ENCODE data around the gene ELL. TPM values are rescaled to one million over a fixed set of nuclear protein-coding genes. Genes with fewer than 3 reads are reported as not detected.

The ELL gene
- total and polyA plus RNA-seq, 9 of the 15 experiments (the other 6 are each of a cell fraction or from before 2014, with no cell fraction given): 0.24 to 22.5 (median 4.1) TPM

DNA sequence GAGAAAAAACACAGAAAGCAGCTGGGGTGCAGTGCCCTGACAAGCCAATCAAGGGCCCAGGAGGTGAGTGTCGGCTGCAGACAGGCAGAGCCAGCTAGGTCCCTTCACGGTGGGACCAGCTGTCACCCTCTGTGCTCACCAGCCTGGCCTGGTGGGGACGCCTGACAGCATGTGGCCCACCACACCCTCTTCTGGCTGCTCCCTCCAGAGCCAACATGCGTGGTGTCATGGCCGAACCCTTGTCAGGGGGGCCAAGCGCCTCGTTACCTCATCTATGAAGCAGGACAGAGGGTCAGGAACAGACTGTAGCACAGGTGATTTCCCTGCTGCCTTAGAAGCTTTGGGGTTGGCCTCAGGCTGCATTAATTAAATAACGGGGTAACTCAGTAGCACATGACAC, 43.9 kb downstream of the ELL start (continued):
- TF ChIP-seq, protein P1, sequence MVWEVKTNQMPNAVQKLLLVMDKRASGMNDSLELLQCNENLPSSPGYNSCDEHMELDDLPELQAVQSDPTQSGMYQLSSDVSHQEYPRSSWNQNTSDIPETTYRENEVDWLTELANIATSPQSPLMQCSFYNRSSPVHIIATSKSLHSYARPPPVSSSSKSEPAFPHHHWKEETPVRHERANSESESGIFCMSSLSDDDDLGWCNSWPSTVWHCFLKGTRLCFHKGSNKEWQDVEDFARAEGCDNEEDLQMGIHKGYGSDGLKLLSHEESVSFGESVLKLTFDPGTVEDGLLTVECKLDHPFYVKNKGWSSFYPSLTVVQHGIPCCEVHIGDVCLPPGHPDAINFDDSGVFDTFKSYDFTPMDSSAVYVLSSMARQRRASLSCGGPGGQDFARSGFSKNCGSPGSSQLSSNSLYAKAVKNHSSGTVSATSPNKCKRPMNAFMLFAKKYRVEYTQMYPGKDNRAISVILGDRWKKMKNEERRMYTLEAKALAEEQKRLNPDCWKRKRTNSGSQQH (CRISPR knock-in tag; IDR thresholded peaks at IDR 0.05): 0 out of 2 replicates have a peak, but pooled peaks have one; percentile 21
- TF ChIP-seq PHF8 (IDR thresholded peaks at IDR 0.05; ENCODE audit: borderline replicate concordance, low read length) (no peak), TAF15 (IDR thresholded peaks at IDR 0.05; ENCODE audit: low read depth, low read length) (no peak), CHCHD3 (CRISPR knock-in tag; IDR thresholded peaks at IDR 0.05) (no peak), NR2F6 (CRISPR knock-in tag; IDR thresholded peaks at IDR 0.05) (no peak), DMBX1 (CRISPR knock-in tag; IDR thresholded peaks at IDR 0.05; ENCODE audit: borderline replicate concordance) (peak; percentile 94), ZNF165 (CRISPR knock-in tag; IDR thresholded peaks at IDR 0.05; ENCODE audit: borderline replicate concordance) (peak; percentile 63; the same call in 1 of the 2 replicates)
- TF ChIP-seq, protein P2, sequence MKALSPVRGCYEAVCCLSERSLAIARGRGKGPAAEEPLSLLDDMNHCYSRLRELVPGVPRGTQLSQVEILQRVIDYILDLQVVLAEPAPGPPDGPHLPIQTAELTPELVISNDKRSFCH (CRISPR knock-in tag; IDR thresholded peaks at IDR 0.05): no peak
- TF ChIP-seq, protein P2 (tag; IDR thresholded peaks at IDR 0.05): peak; percentile 54; the same call in 1 of the 2 replicates
- TF ChIP-seq, protein P3, sequence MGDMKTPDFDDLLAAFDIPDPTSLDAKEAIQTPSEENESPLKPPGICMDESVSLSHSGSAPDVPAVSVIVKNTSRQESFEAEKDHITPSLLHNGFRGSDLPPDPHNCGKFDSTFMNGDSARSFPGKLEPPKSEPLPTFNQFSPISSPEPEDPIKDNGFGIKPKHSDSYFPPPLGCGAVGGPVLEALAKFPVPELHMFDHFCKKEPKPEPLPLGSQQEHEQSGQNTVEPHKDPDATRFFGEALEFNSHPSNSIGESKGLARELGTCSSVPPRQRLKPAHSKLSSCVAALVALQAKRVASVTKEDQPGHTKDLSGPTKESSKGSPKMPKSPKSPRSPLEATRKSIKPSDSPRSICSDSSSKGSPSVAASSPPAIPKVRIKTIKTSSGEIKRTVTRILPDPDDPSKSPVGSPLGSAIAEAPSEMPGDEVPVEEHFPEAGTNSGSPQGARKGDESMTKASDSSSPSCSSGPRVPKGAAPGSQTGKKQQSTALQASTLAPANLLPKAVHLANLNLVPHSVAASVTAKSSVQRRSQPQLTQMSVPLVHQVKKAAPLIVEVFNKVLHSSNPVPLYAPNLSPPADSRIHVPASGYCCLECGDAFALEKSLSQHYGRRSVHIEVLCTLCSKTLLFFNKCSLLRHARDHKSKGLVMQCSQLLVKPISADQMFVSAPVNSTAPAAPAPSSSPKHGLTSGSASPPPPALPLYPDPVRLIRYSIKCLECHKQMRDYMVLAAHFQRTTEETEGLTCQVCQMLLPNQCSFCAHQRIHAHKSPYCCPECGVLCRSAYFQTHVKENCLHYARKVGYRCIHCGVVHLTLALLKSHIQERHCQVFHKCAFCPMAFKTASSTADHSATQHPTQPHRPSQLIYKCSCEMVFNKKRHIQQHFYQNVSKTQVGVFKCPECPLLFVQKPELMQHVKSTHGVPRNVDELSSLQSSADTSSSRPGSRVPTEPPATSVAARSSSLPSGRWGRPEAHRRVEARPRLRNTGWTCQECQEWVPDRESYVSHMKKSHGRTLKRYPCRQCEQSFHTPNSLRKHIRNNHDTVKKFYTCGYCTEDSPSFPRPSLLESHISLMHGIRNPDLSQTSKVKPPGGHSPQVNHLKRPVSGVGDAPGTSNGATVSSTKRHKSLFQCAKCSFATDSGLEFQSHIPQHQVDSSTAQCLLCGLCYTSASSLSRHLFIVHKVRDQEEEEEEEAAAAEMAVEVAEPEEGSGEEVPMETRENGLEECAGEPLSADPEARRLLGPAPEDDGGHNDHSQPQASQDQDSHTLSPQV (IDR thresholded peaks at IDR 0.05): peak; percentile 88
- TF ChIP-seq, protein P4, sequence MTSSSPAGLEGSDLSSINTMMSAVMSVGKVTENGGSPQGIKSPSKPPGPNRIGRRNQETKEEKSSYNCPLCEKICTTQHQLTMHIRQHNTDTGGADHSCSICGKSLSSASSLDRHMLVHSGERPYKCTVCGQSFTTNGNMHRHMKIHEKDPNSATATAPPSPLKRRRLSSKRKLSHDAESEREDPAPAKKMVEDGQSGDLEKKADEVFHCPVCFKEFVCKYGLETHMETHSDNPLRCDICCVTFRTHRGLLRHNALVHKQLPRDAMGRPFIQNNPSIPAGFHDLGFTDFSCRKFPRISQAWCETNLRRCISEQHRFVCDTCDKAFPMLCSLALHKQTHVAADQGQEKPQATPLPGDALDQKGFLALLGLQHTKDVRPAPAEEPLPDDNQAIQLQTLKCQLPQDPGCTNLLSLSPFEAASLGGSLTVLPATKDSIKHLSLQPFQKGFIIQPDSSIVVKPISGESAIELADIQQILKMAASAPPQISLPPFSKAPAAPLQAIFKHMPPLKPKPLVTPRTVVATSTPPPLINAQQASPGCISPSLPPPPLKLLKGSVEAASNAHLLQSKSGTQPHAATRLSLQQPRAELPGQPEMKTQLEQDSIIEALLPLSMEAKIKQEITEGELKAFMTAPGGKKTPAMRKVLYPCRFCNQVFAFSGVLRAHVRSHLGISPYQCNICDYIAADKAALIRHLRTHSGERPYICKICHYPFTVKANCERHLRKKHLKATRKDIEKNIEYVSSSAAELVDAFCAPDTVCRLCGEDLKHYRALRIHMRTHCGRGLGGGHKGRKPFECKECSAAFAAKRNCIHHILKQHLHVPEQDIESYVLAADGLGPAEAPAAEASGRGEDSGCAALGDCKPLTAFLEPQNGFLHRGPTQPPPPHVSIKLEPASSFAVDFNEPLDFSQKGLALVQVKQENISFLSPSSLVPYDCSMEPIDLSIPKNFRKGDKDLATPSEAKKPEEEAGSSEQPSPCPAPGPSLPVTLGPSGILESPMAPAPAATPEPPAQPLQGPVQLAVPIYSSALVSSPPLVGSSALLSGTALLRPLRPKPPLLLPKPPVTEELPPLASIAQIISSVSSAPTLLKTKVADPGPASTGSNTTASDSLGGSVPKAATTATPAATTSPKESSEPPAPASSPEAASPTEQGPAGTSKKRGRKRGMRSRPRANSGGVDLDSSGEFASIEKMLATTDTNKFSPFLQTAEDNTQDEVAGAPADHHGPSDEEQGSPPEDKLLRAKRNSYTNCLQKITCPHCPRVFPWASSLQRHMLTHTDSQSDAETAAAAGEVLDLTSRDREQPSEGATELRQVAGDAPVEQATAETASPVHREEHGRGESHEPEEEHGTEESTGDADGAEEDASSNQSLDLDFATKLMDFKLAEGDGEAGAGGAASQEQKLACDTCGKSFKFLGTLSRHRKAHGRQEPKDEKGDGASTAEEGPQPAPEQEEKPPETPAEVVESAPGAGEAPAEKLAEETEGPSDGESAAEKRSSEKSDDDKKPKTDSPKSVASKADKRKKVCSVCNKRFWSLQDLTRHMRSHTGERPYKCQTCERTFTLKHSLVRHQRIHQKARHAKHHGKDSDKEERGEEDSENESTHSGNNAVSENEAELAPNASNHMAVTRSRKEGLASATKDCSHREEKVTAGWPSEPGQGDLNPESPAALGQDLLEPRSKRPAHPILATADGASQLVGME (CRISPR knock-in tag; IDR thresholded peaks at IDR 0.05): 0 out of 2 replicates have a peak, but pooled peaks have one; percentile 68
